ENCODE results near the gene LRIG1.

LRIG1 gene

GRCh38 chr3:66504850-66505641, 4.2 kb upstream of the LRIG1 start:
- DNase-seq = no peak

GRCh38 chr3:66502981-66503380, 2.2 kb upstream of the LRIG1 start:
- no peak for DNase-seq

GRCh38 chr3:66502245-66502874, 1.5 kb upstream of the LRIG1 start:
- DNase-seq = no peak

GRCh38 chr3:66501483-66502244, 842 bp upstream of the LRIG1 start:
- DNase-seq = no peak

- DNase-seq = no peak
These were observed 794 bp downstream of the LRIG1 start for GRCh38 chr3:66499881-66500575.

GRCh38 chr3:66498687-66499621, 1.9 kb downstream of the LRIG1 start:
- DNase-seq = no peak

GRCh38 chr3:66497985-66498671, 2.7 kb downstream of the LRIG1 start:
- DNase-seq = no peak

- no peak for DNase-seq
These were observed 3.4 kb downstream of the LRIG1 start for GRCh38 chr3:66497288-66497984.

GRCh38 chr3:66496746-66497145, 4.1 kb downstream of the LRIG1 start:
- no peak for DNase-seq

GRCh38 chr3:66496301-66496700, 4.5 kb downstream of the LRIG1 start:
- DNase-seq = no peak

GRCh38 chr3:66495668-66496045, 5.2 kb downstream of the LRIG1 start:
- no peak for DNase-seq

GRCh38 chr3:66494959-66495667, 5.7 kb downstream of the LRIG1 start:
- no peak for DNase-seq

GRCh38 chr3:66493458-66494099, 7.2 kb downstream of the LRIG1 start:
- DNase-seq = no peak

- no peak for DNase-seq
These were observed 8.2 kb downstream of the LRIG1 start for GRCh38 chr3:66492672-66493071.

- DNase-seq = no peak
These were observed 8.8 kb downstream of the LRIG1 start for GRCh38 chr3:66492071-66492470.

- no peak for DNase-seq
These were observed 9.8 kb downstream of the LRIG1 start for GRCh38 chr3:66490984-66491383.

GRCh38 chr3:66490214-66490613, 10.6 kb downstream of the LRIG1 start:
- no peak for DNase-seq

GRCh38 chr3:66489581-66489980, 11.2 kb downstream of the LRIG1 start:
- no peak for DNase-seq

GRCh38 chr3:66489115-66489514, 11.7 kb downstream of the LRIG1 start:
- no peak for DNase-seq

GRCh38 chr3:66488492-66488891, 12.3 kb downstream of the LRIG1 start:
- no peak for DNase-seq

Measured in NCI-H2081 treated with DMSO at 0.1 percent for 48 hours (cell line).